ENCODE measurements around the gene TSPAN32.

The TSPAN32 gene

DNA sequence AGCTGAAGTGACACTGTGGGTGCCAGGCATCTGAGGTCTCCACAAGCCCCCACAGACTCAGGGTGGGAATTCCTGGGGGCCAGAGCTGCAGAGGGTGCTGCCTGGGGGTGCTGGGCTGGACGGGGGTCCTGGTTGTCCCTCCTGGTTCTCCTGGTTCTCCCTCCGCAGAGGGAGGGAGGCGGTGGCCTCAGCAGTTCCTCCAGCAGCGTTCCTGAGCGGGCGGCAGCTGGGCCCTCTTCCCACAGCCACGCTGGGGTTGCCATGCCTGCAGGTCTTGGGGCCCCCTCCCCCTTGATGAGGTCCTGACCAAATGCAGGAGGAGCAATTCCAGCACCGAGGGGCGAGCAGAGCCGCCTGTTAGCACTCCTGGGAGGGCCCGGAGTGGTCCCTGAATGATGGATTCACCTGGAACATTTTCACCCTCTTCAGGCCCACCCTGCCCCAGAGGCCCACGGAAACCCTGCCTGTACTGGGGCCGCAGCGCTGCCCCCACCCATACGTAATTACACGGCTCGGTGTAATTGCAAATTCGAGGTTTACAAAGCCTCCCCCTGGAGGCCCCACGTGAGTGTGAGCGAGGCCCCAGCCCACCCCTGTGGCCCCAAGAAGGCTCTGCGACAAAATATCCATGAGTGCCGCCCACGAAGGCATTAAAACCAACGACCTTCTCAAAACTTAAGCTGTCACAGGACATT, 730 bp upstream of the TSPAN32 start:
- no peak overlapping the region for H3K23ac ChIP-seq (ENCODE audit: low read depth, low read length, poor library complexity)
- H2AFZ ChIP-seq (ENCODE audit: low read length) = no peak overlapping the region
- peaks cover 3% of the 10 kb centered on the region for H3K79me1 ChIP-seq (ENCODE audit: low read depth, low read length)
- H3K18ac ChIP-seq (ENCODE audit: low read length) = peak overlapping the region; percentile 3
- H4K8ac ChIP-seq (ENCODE audit: low read depth, low read length) = no peak overlapping the region
- peaks cover 0 to 7% of the 10 kb centered on the region in 2 donors for H3K4me1 ChIP-seq (ENCODE audit: control insufficient read depth in 2 of 2, insufficient read depth in 1 of 2, low read depth in 1 of 2, low read length in 2 of 2)
- no peaks in the 10 kb centered on the region for H3K9me3 ChIP-seq (replicated peaks in 1 of 2; ENCODE audit: control insufficient read depth in 2 of 2, insufficient read depth in 1 of 2, low read depth in 1 of 2, low read length in 2 of 2)
- H3K4me3 ChIP-seq (ENCODE audit: low read length in 2 of 2) = no peak overlapping the region
- H2BK12ac ChIP-seq (ENCODE audit: low read length) = no peak overlapping the region
- peaks cover 0 to 2% (median 0%) of the 10 kb centered on the region in 3 experiments for H3K27me3 ChIP-seq (ENCODE audit: control insufficient read depth in 3 of 3, insufficient read depth in 3 of 3, low read depth in 1 of 3, low read length in 3 of 3)
- peak overlapping the region; percentile 96 for H2BK15ac ChIP-seq (ENCODE audit: low read length)
- DNase-seq (ENCODE audit: low spot score) = no peak
- peak overlapping the region; percentile 76 for H2BK5ac ChIP-seq (ENCODE audit: low read length)
- H2AK5ac ChIP-seq (ENCODE audit: low read depth, low read length) = peak overlapping the region; percentile 92
- H4K91ac ChIP-seq (ENCODE audit: low read depth, low read length, poor library complexity) = no peak overlapping the region
- H3K9ac ChIP-seq (ENCODE audit: low read depth, low read length, poor library complexity) = no peak overlapping the region
- H3K14ac ChIP-seq (ENCODE audit: low read length) = no peak overlapping the region
- no CpG with 5 or more reads among the region's 24 CpGs for WGBS, 2 donors (ENCODE audit: extremely low coverage in 2 of 2, insufficient read length in 2 of 2, insufficient replicate concordance in 1 of 2)
- H3K27ac ChIP-seq (replicated peaks; ENCODE audit: low read length) = no peak overlapping the region
- H2BK120ac ChIP-seq (ENCODE audit: low read depth, low read length) = no peak overlapping the region
- H3K4me2 ChIP-seq (ENCODE audit: insufficient read depth, low read length, poor library complexity, severe bottlenecking) = no peak overlapping the region
- no peak overlapping the region for H3K4ac ChIP-seq (ENCODE audit: low read length)
- no peaks in the 10 kb centered on the region for H3K36me3 ChIP-seq (replicated peaks in 1 of 2; ENCODE audit: control insufficient read depth in 2 of 2, insufficient read depth in 2 of 2, low read length in 2 of 2)

DNA sequence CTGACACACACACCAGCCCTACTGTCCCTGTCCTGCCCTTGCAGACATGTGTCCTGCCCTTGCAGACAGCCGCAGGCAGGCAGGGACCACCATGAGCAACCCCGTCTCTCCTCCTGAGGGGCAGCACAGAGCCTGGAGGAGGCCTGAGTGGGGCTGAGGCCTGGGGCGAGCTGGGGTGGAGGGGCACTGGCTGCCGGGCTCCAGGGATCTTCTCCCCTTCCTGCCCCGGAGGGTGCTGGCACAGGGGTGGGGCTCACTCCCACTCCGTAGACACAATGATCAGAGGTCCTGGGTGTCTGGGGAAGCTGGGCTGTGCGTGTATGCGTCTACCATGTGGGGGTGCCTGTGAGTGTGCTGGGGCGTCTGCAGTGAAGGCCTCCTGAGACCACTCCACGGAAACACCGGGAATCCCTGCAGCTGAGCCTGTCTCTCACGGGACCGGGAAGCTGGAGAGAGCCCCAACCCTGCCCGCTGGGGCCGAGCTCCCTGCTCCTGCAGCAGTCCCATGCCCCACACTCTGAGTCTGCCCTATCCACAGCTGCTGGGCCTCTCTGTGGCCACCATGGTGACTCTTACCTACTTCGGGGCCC, 588 bp downstream of the TSPAN32 start:
- no peak overlapping the region for H2BK120ac ChIP-seq (ENCODE audit: low read depth, low read length)
- H3K79me1 ChIP-seq (ENCODE audit: low read depth, low read length) = peaks cover 4% of the 10 kb centered on the region
- H3K4me3 ChIP-seq (ENCODE audit: low read length in 2 of 2) = no peak overlapping the region
- no peak for DNase-seq (ENCODE audit: low spot score)
- H3K4ac ChIP-seq (ENCODE audit: low read length) = no peak overlapping the region
- H3K27me3 ChIP-seq (ENCODE audit: control insufficient read depth in 3 of 3, insufficient read depth in 3 of 3, low read depth in 1 of 3, low read length in 3 of 3) = no peaks in the 10 kb centered on the region
- H3K9ac ChIP-seq (ENCODE audit: low read depth, low read length, poor library complexity) = no peak overlapping the region
- no peak overlapping the region for H3K14ac ChIP-seq (ENCODE audit: low read length)
- no CpG with 5 or more reads among the region's 16 CpGs for WGBS, 2 donors (ENCODE audit: extremely low coverage in 2 of 2, insufficient read length in 2 of 2, insufficient replicate concordance in 1 of 2)
- peak overlapping the region; percentile 24 for H3K18ac ChIP-seq (ENCODE audit: low read length)
- no peaks in the 10 kb centered on the region for H3K36me3 ChIP-seq (replicated peaks in 1 of 2; ENCODE audit: control insufficient read depth in 2 of 2, insufficient read depth in 2 of 2, low read length in 2 of 2)
- H4K91ac ChIP-seq (ENCODE audit: low read depth, low read length, poor library complexity) = no peak overlapping the region
- peak overlapping the region; percentile 74 for H4K8ac ChIP-seq (ENCODE audit: low read depth, low read length)
- peak overlapping the region; percentile 96 for H2BK15ac ChIP-seq (ENCODE audit: low read length)
- H3K4me2 ChIP-seq (ENCODE audit: insufficient read depth, low read length, poor library complexity, severe bottlenecking) = no peak overlapping the region
- H2AFZ ChIP-seq (ENCODE audit: low read length) = no peak overlapping the region
- no peaks in the 10 kb centered on the region for H3K9me3 ChIP-seq (replicated peaks in 1 of 2; ENCODE audit: control insufficient read depth in 2 of 2, insufficient read depth in 1 of 2, low read depth in 1 of 2, low read length in 2 of 2)
- peak overlapping the region; percentile 92 for H2AK5ac ChIP-seq (ENCODE audit: low read depth, low read length)
- H3K27ac ChIP-seq (replicated peaks; ENCODE audit: low read length) = no peak overlapping the region
- no peak overlapping the region for H3K23ac ChIP-seq (ENCODE audit: low read depth, low read length, poor library complexity)
- peak overlapping the region; percentile 87 for H2BK5ac ChIP-seq (ENCODE audit: low read length)
- peak overlapping the region; percentile 59 for H2BK12ac ChIP-seq (ENCODE audit: low read length)
- peaks cover 5 to 7% of the 10 kb centered on the region in 2 donors for H3K4me1 ChIP-seq (ENCODE audit: control insufficient read depth in 2 of 2, insufficient read depth in 1 of 2, low read depth in 1 of 2, low read length in 2 of 2)

DNA sequence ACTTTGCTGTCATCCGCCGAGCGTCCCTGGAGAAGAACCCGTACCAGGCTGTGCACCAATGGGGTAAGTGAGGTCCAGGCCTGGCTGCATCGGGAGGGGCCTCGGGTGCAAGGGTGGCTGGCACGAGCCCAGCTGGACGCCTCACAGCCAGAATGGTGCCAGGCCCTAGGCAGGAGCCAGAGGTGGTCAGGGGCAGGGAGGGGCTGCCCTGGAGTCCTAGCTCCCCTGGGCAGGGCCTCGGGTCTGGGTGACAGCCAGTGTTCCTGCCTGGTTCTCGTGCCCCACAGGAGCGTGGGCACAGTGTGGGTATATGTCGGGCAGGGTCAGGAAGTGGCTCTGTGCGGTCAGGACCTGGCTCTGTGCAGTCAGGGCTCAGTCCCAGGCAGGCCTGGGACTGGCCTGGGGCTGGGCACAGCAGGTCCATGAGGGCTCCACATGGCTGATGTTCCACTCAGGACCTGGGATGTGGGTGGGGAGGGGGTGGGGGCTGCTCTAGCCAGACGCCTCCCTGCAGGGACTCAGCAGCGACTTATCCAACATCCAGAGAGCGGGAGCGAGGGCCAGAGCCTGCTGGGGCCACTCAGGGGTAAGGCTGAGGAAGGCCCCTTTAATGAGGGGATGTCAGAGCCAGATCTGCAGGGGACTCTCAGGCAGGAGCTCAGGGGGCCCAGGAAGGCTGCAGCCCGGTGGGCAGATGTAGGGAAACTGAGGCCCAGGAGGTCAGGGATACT, 1.2 kb downstream of the TSPAN32 start:
- Histone ChIP-seq H3K23ac (ENCODE audit: low read depth, low read length, poor library complexity) (peak overlapping the region; percentile 37), H3K4me3 (ENCODE audit: low read length in 2 of 2) (no peak overlapping the region), H3K27ac (replicated peaks; ENCODE audit: low read length) (no peak overlapping the region)

More for the DNA sequence above, 1.2 kb downstream of the TSPAN32 start:
- peak overlapping the region; percentile 18 for H2BK15ac ChIP-seq (ENCODE audit: low read length)
- peak overlapping the region; percentile 81 for H2BK120ac ChIP-seq (ENCODE audit: low read depth, low read length)
- peak overlapping the region; percentile 87 for H2BK5ac ChIP-seq (ENCODE audit: low read length)
- H3K36me3 ChIP-seq (replicated peaks in 1 of 2; ENCODE audit: control insufficient read depth in 2 of 2, insufficient read depth in 2 of 2, low read length in 2 of 2) = no peaks in the 10 kb centered on the region
- H2AFZ ChIP-seq (ENCODE audit: low read length) = no peak overlapping the region
- no peaks in the 10 kb centered on the region for H3K27me3 ChIP-seq (ENCODE audit: control insufficient read depth in 3 of 3, insufficient read depth in 3 of 3, low read depth in 1 of 3, low read length in 3 of 3)
- H2BK12ac ChIP-seq (ENCODE audit: low read length) = peak overlapping the region; percentile 59
- no peak for DNase-seq (ENCODE audit: low spot score)
- H3K4ac ChIP-seq (ENCODE audit: low read length) = no peak overlapping the region
- H3K9ac ChIP-seq (ENCODE audit: low read depth, low read length, poor library complexity) = no peak overlapping the region
- no peak overlapping the region for H4K91ac ChIP-seq (ENCODE audit: low read depth, low read length, poor library complexity)
- no peak overlapping the region for H3K14ac ChIP-seq (ENCODE audit: low read length)
- peak overlapping the region; percentile 83 for H3K18ac ChIP-seq (ENCODE audit: low read length)
- H2AK5ac ChIP-seq (ENCODE audit: low read depth, low read length) = peak overlapping the region; percentile 98
- WGBS, 2 donors (ENCODE audit: extremely low coverage in 2 of 2, insufficient read length in 2 of 2, insufficient replicate concordance in 1 of 2) = no CpG with 5 or more reads among the region's 18 CpGs
- H4K8ac ChIP-seq (ENCODE audit: low read depth, low read length) = peak overlapping the region; percentile 20
- peaks cover 4% of the 10 kb centered on the region for H3K79me1 ChIP-seq (ENCODE audit: low read depth, low read length)
- no peaks in the 10 kb centered on the region for H3K9me3 ChIP-seq (replicated peaks in 1 of 2; ENCODE audit: control insufficient read depth in 2 of 2, insufficient read depth in 1 of 2, low read depth in 1 of 2, low read length in 2 of 2)
- no peak overlapping the region for H3K4me2 ChIP-seq (ENCODE audit: insufficient read depth, low read length, poor library complexity, severe bottlenecking)
- peaks cover 5 to 7% of the 10 kb centered on the region in 2 donors for H3K4me1 ChIP-seq (ENCODE audit: control insufficient read depth in 2 of 2, insufficient read depth in 1 of 2, low read depth in 1 of 2, low read length in 2 of 2)
